Fibroblast of skin of right biceps (primary cell): ENCODE results near the gene RNF181.

Experiments used
- DNase-seq: peaks from one replicate; pipeline ENCODE4 v3.0.0-alpha.2; 2013

RNF181 gene

DNA sequence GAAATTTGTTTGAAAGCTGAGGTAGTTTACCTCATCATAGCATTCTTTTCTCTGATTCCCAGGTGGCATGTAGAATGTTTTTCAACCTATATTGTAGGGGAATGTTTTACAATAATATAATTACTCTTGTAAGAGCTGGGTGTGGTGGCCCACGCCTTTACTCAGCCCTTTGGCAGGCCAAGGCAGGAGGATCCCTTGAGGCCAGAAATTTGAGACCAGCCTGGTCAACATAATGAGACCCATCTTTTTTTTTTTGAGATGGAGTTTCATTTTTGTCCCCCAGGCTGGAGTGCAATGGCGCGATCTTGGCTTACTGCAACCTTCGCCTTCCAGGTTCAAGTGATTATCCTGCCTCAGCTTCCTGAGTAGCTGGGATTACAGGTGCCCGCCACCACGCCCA, 24.1 kb downstream of the RNF181 start:
- no peak for DNase-seq

DNA sequence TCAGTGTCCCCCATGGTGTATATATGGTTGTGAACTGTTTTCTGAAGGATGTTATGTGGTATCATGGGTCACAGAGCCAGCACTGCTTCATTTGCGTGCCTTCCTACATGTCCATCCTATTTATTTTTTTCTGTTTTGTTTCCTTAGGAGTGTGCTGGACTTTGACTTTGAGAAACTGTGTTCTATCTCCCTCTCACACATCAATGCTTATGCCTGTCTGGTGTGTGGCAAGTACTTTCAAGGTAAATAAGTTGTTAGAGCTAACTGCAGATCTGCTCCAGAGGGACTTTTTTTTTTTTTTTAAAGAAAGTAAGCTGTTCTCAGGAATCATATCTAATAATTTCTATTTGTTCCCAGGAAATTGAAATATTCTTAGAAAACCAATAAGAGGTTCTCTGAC, 25.8 kb downstream of the RNF181 start:
- no peak for DNase-seq

DNA sequence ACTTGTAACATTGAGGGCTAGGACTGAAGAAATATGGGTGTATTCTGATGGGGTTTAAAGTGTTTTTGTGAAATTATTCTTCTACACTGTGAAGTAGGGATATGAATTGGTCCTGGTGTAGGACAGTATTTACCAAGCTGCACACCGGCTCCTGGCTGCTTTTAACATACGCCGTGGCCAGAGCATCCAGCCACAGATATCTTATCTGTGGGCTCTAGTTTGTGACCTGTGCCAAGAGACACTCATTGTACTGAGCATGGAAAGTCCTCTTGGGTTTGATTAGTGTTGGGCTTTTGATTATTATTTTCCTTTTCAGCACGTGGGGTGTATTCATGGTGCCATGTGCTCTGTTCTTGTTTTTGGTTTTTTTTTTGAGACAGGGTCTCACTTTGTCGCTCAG, 28.4 kb downstream of the RNF181 start:
- DNase-seq, result no peak

DNA sequence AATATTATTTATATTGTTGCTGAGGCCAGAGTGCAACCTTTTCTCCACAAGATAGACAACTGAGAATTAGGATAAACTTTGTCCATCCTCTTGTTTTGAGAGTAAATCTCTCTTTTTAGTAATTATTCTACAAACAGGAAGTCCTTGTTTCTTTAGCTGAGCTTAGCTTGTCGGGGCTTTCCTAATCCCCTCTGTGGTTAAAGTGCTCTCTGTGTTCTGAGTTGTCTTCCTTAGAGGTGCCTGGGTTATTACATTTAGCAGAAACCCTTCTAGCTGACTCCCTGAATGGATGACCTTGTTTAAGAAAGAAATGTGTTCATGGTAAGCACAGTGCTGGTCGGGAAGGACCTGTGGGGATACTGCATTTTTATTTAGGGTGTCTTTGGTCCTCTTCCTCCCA, 33.1 kb downstream of the RNF181 start:
- no peak for DNase-seq

DNA sequence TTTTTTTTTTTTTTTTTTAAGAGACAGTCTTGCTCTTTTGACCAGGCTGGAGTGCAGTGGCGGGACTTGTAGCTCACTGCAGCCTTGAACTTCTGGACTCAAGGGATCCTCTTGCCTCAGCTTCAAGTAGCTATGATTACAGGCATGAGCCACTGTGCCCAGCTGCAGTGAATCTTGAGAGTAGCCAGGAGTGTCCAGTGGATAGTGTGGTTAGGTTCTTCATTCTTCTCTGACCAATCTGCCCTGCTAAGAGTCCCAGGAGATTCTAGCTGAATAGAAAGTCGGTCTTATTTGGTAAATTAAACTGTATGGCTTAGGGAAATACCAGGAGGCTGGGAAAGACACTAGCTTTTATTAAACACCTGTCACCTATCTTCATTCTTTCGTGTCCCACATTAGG, 35.8 kb downstream of the RNF181 start:
- no peak for DNase-seq

DNA sequence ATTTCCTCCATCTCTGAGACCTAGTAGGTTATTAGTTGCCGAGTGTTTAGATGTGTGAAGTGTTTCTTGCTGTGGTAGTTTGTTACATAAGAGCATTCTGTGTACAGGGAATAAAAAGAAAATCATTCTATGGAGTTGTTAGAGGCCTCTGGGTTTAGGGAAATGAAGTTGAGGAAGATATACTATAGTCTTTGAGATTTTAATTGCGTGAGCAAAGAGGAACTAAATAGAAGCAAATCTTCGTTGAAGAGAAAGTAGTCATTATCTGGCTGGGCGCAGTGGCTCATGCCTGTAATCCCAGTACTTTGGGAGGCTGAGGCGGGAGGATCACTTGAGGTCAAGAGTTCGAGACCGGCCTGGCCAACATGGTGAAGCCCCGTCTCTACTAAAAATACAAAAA, 39.5 kb downstream of the RNF181 start:
- DNase-seq, result no peak

DNA sequence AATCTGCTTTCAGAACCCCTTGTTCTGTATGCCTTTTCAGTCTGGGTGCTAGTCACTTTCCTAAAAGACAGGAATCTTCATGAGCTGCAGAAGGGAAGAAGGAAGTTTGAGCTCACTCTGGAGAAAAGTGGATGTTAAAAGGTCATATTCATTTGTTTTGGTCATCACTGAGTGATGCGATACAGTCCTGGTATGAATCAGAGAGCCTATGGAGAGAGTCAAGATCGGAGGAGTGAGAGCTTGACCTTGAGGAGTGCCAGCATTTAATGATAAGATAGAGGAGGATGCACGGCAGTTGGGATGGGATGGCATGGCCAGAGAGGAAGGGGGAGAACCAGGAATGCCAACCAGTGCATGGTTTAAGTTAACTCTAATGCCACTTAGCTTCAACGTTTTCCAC, 40.1 kb downstream of the RNF181 start:
- DNase-seq, result no peak

DNA sequence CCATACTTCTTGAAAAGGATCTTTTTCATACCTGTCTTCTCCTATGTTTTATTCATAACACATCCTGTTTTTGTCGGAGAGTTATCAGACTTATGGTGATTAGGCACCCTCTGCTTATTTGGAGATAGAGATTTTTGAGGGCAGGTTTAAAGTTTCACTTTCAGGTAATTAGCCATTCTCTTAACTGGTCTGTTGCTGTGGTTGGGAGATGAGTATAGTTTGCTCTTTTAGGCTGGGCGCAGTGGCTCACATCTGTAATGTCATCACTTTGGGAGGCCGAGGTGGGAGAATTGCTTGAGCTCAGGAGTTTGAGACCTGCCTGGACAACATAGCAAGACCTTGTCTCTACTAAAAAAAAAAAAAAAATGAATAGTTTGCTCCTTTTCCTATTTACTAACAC, 47.2 kb downstream of the RNF181 start:
- no peak for DNase-seq

DNA sequence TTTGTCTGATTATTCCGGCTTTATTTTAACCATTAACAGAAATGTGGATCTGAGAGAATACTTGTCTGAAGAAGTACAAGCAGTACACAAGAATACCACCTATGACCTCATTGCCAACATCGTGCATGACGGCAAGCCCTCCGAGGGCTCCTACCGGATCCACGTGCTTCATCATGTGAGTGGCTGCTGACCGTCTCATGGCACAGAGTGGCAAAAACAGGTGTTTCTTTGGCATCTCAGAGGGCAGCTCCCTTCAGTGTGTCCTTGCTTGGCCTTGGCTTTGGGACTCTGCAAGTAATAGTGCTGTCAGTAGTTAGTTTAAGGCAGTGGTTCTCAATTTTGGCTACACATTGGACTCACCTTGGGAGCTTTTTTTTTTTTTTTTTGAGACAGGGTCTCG, 49.4 kb downstream of the RNF181 start:
- DNase-seq, result no peak

DNA sequence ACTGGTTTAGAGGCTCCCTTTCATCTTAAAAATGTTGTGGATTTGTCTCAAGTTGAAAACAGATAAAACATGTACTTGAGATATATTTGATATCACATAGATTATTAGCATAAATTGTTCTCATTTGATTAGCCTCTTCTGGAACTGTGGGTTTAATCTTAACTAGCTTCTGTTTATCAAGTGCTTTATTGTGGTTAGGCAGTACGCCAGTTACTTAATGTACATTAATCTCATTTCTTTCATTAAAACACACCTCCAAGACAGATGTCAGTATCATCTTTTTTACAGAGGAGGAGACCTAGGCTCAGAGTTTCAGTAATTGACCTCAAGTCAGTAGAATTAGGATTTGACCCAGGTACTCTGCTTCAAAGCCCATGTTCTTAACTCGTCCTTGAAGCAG, 50.6 kb downstream of the RNF181 start:
- no peak for DNase-seq
